Progenitor cell of endocrine pancreas (in vitro differentiated cells): Measurements from ENCODE around the gene DDX47. TPM values are rescaled to one million over a fixed set of nuclear protein-coding genes. Genes with fewer than 3 reads are reported as not detected.
"Not testable (repeated sequence)": the region's sequence is repeated elsewhere in the genome, so short reads cannot be mapped to it uniquely, and the experiment has no call there.

Experiments used
- DNase-seq: peaks from one replicate; pipeline ENCODE4 v3.0.0; 2021; ENCODE audit warnings: low spot score; ENCODE audit not compliant: unreplicated experiment
- H3K27ac Mint-ChIP-seq: 2 replicates; pipeline ENCODE4 v1.8.0; 2021; ENCODE audit warnings: mild to moderate bottlenecking, moderate library complexity, mixed read lengths
- H3K27me3 Mint-ChIP-seq: 2 replicates; pipeline ENCODE4 v1.8.0; 2021; ENCODE audit warnings: mixed read lengths
- H3K36me3 Mint-ChIP-seq: 2 replicates; pipeline ENCODE4 v1.8.0; 2022; ENCODE audit warnings: mixed read lengths; ENCODE audit not compliant: insufficient read depth
- H3K4me1 Mint-ChIP-seq: 2 replicates; pipeline ENCODE4 v1.8.0; 2021; ENCODE audit warnings: low read depth, mixed read lengths
- H3K4me3 Mint-ChIP-seq: 2 replicates; pipeline ENCODE4 v1.8.0; 2021; ENCODE audit warnings: low read depth, mild to moderate bottlenecking, moderate library complexity, mixed read lengths
- H3K9me3 Mint-ChIP-seq: 2 replicates; pipeline ENCODE4 v1.8.0; 2021; ENCODE audit warnings: low read depth, mixed read lengths
- total RNA-seq: library from RNA; stranded (reverse); gene quantifications from 2 replicates; pipeline ENCODE4 v1.2.1, GENCODE V29; 2021
- TF ChIP-seq, protein P1 (sequence below): fragments of 200-600 bp; sonication (generic); IDR thresholded peaks from one replicate; pipeline ENCODE4 v1.5.0; 2021; ENCODE audit warnings: antibody characterized with exemption, mild to moderate bottlenecking; ENCODE audit not compliant: unreplicated experiment

Gene DDX47
- total RNA-seq, 1 donor from 2014 or later, result 115 TPM

DNA sequence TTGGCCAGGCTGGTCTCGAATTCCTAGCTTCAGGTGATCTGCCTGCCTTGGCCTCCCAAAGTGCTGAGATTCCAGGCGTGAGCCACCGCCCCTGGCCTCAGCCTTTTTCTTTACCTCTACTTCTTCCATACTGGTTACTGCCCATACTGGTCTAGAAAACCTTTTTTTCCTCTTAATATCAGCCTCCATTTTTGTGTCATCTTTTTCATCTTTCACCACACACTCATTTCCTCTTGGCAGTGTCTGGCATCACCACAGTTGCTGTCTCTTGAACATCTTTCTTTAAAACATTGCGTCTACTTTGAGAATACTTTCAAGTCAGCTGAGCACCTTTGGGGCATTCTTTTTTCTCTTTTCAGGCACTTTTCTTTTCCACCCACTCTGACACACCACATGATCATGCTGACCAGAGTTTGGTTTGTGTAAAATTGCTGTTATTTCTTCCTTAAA is 32.7 kb downstream of the DDX47 start:
- H3K36me3 Mint-ChIP-seq, result peaks cover 11% of the 10 kb centered on the region
- TF ChIP-seq, protein P1, sequence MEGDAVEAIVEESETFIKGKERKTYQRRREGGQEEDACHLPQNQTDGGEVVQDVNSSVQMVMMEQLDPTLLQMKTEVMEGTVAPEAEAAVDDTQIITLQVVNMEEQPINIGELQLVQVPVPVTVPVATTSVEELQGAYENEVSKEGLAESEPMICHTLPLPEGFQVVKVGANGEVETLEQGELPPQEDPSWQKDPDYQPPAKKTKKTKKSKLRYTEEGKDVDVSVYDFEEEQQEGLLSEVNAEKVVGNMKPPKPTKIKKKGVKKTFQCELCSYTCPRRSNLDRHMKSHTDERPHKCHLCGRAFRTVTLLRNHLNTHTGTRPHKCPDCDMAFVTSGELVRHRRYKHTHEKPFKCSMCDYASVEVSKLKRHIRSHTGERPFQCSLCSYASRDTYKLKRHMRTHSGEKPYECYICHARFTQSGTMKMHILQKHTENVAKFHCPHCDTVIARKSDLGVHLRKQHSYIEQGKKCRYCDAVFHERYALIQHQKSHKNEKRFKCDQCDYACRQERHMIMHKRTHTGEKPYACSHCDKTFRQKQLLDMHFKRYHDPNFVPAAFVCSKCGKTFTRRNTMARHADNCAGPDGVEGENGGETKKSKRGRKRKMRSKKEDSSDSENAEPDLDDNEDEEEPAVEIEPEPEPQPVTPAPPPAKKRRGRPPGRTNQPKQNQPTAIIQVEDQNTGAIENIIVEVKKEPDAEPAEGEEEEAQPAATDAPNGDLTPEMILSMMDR, result no peak

DNA sequence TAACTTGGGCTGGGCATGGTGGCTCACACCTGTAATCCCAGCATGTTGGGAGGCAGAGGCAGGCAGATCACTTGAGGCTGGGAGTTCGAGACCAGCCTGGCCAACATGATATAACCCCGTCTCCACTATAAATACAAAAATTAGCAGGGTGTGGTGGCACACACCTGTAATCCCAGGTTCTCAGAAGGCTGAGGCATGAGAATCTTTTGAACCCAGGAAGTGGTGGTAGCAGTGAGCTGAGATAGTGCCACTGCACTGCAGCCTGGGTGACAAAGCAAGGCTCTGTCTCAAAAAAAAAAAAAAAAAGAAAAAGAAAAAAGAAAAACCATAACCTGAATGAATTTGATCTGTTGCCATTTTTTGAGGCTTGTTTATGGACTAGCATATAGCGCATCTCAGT is 33.6 kb downstream of the DDX47 start:
- not testable (repeated sequence) for DNase-seq, H3K9me3 Mint-ChIP-seq, H3K4me1 Mint-ChIP-seq, H3K27ac Mint-ChIP-seq, H3K4me3 Mint-ChIP-seq, H3K27me3 Mint-ChIP-seq
- peaks cover 18% of the 10 kb centered on the region for H3K36me3 Mint-ChIP-seq

More for the DNA sequence above, 32.7 kb downstream of the DDX47 start:
- H3K4me3 Mint-ChIP-seq, result no peak overlapping the region
- no peak overlapping the region for H3K27ac Mint-ChIP-seq
- H3K27me3 Mint-ChIP-seq, result no peaks in the 10 kb centered on the region
- no peak for DNase-seq
- H3K9me3 Mint-ChIP-seq, result peaks cover 4% of the 10 kb centered on the region
- no peaks in the 10 kb centered on the region for H3K4me1 Mint-ChIP-seq

DNA sequence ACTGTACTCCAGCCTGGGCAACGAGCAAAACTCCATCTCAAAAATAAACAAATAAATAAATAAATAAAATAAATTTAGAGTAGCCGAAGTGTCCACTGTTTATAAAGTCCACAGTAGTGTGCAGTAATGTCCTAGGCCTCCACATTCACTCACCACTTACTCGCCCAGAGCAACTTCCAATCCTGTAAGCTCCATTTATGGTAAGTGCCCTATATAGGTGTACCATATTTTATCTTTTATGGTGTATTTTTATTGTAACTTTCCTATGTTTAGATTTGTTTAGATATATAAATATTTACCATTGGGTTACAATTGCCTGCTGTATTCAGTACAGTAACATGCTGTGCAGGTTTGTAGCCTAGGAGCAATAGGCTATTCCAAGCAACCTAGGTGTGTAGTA is 40.3 kb downstream of the DDX47 start:
- DNase-seq, result no peak
- Mint-ChIP-seq H3K4me3 (no peak overlapping the region), H3K36me3 (peaks cover 14% of the 10 kb centered on the region), H3K27me3 (no peaks in the 10 kb centered on the region), H3K9me3 (peaks cover 8% of the 10 kb centered on the region), H3K27ac (no peak overlapping the region), H3K4me1 (no peaks in the 10 kb centered on the region)
- TF ChIP-seq, protein P1, result no peak

DNA sequence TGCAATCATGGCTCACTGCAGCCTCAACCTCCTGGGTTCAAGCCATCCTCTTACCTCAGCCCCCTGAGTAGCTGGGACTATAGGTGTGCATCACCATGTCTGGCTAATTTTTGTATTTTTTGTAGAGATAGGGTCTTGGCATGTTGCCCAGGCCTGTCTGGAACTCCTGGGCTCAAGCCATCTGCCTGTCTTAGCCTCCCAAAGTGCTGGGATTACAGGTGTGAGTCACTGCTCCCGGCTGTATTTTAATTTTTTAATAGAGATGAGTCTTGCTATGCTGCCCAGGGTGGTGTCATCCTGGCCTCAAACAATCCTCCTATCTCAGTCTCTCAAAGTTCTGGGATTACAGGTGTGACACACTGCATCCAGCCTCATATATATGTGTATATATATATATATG is 46.5 kb downstream of the DDX47 start:
- no peak overlapping the region for H3K27ac Mint-ChIP-seq
- H3K36me3 Mint-ChIP-seq, result peaks cover 10% of the 10 kb centered on the region
- H3K4me1 Mint-ChIP-seq, result no peaks in the 10 kb centered on the region
- DNase-seq, result no peak
- TF ChIP-seq, protein P1, result no peak
- no peaks in the 10 kb centered on the region for H3K9me3 Mint-ChIP-seq
- no peaks in the 10 kb centered on the region for H3K27me3 Mint-ChIP-seq
- H3K4me3 Mint-ChIP-seq, result no peak overlapping the region

DNA sequence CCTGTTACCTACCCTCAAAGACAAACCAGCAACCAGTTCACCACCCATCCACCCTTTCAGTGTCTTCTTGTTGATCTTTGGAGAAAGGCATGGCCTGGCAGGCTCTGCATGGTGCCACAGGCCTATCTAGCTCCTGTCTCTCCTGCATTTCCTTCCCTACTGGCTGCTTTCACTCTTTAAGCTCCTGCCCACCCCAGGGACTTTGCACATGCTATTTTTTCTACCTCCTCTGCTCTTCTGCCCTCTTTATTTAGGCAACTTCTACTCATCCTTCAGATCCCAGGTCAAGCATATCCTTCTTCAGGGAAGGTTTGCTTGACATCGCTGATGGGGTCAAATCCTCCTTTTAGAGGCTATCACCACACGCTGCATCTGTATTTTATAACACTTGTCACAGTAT is 51.1 kb downstream of the DDX47 start:
- TF ChIP-seq, protein P1, result no peak
- Mint-ChIP-seq H3K4me3 (no peak overlapping the region), H3K27ac (no peak overlapping the region), H3K27me3 (no peaks in the 10 kb centered on the region), H3K36me3 (peaks cover 12% of the 10 kb centered on the region), H3K9me3 (no peaks in the 10 kb centered on the region), H3K4me1 (no peaks in the 10 kb centered on the region)
- no peak for DNase-seq

DNA sequence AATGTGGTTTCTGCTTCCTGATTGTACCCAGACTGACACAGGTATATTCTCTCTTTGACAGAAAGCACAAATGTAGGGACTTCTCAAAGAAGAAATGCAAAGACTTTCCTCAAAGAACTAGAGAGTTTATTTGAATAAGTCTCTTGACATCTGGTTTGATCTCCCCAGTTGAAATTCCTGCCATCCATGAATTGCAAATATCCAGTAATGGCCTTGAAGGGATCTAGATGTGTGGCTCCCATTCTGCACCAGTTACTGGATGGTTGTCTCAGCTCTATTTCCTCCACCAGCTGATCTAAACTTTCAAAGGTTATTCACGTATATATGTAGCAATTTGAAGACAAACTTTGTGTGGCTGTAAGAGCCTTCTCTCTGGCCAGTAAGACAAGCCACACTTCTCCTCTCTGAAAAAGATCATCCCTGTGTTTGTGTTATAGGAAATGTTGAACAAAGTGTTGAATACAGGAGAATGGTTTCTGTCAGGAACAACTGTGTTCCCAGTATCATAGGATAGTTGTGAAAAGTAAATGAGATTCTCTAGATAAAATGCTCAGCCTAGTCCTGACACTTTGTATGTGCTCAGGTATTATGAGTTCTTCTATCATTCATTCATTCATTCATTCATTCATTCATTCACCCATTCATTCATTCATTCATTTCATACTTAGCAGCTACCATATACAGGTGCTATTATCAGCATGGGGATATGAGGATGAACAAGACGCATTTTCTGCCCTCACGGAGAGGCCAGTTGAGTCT is 55.5 kb downstream of the DDX47 start:
- H3K4me1 Mint-ChIP-seq, result peaks cover 26% of the 10 kb centered on the region
- H3K4me3 Mint-ChIP-seq, result no peak overlapping the region
- DNase-seq, result no peak
- H3K9me3 Mint-ChIP-seq, result peaks cover 3% of the 10 kb centered on the region
- peaks cover 13% of the 10 kb centered on the region for H3K36me3 Mint-ChIP-seq
- no peak overlapping the region for H3K27ac Mint-ChIP-seq
- TF ChIP-seq, protein P1, result no peak
- H3K27me3 Mint-ChIP-seq, result no peaks in the 10 kb centered on the region
